Endothelial cell of umbilical vein (primary cell): ENCODE data around the gene SMARCC2. TPM values are rescaled to one million over a fixed set of nuclear protein-coding genes. Genes with fewer than 3 reads are reported as not detected.

ENCODE experiments used
- BruUV-seq: library from RNA; stranded (reverse); fragments of 400-500 nt; replicated peaks from 2 replicates; lab custom pipeline; 2021; lab: Mats Ljungman, UMichigan
- CTCF ChIA-PET: fragments of 300-600, 350-600 bp; sonication (Branson Sonifier 250); formaldehyde crosslinking; loops from one replicate; lab custom pipeline; 2021; ENCODE audit warnings: antibody characterized with exemption, inconsistent platforms; lab: Charles Lee
- POLR2A ChIA-PET: fragments of 300-600, 350-600 bp; sonication (Branson Sonifier 250); formaldehyde crosslinking; loops from one replicate; lab custom pipeline; 2021; ENCODE audit warnings: antibody characterized with exemption, inconsistent platforms; lab: Charles Lee
- DNase-seq: peaks from one replicate; pipeline ENCODE4 v3.0.0-alpha.2; 2011; ENCODE audit warnings: low read depth, low spot score
- FAIRE-seq: peaks from 2 replicates; lab custom pipeline; 2011; peaks lifted over from hg19 to GRCh38; lab: Jason Lieb, UNC
- H2AFZ ChIP-seq: 2 replicates; pipeline ENCODE4 v1.6.0; 2012; ENCODE audit warnings: low read depth, low read length, control low read depth, inconsistent platforms
- H3K27ac ChIP-seq: 2 replicates; pipeline ENCODE4 v1.5.1; 2011; ENCODE audit warnings: low read depth, mild to moderate bottlenecking, control low read depth, low read length, moderate library complexity; ENCODE audit not compliant: insufficient read depth
- H3K27me3 ChIP-seq, 2 experiments: 2 replicates each; pipeline versions ENCODE4 v1.6.0 to v1.6.1; 2011; ENCODE audit warnings: low read length in 2 of 2, mixed read lengths in 1 of 2; ENCODE audit not compliant: control insufficient read depth in 2 of 2, insufficient read depth in 2 of 2
- H3K36me3 ChIP-seq, 2 experiments: 2 replicates in 1 of 2; 3 replicates in 1 of 2; pipeline ENCODE4 v1.5.1; 2011; ENCODE audit warnings: low read length in 2 of 2, mild to moderate bottlenecking in 1 of 2, moderate library complexity in 1 of 2; ENCODE audit not compliant: control insufficient read depth in 2 of 2, insufficient read depth in 2 of 2; ENCODE audit errors: extremely low read depth in 1 of 2
- H3K4me1 ChIP-seq: 3 replicates; pipeline ENCODE4 v1.5.1; 2011; ENCODE audit warnings: mild to moderate bottlenecking, low read length; ENCODE audit not compliant: control insufficient read depth, insufficient read depth; ENCODE audit errors: extremely low read depth
- H3K4me2 ChIP-seq: 2 replicates; pipeline ENCODE4 v1.6.1; 2011; ENCODE audit warnings: low read length, control low read depth, mixed read lengths; ENCODE audit not compliant: insufficient read depth
- H3K4me3 ChIP-seq, 3 experiments: fragments of 200-600 bp in 1 of 3; sonication (generic), shearing (Covaris generic) in 1 of 3; replicated peaks in 1 of 3; 2 replicates each; pipeline ENCODE4 v1.5.1; 2011 to 2016; ENCODE audit warnings: control low read depth in 3 of 3, low read length in 3 of 3, mild to moderate bottlenecking in 2 of 3, inconsistent platforms in 1 of 3, low read depth in 1 of 3, moderate library complexity in 1 of 3; ENCODE audit not compliant: insufficient read depth in 1 of 3
- H3K79me2 ChIP-seq: 2 replicates; pipeline ENCODE4 v1.6.0; 2012; ENCODE audit warnings: low read length, inconsistent platforms; ENCODE audit not compliant: control insufficient read depth, insufficient read depth
- H3K9ac ChIP-seq: replicated peaks from 2 replicates; pipeline ENCODE3; 2011; ENCODE audit warnings: low read length, control low read depth; ENCODE audit not compliant: insufficient read depth; ENCODE audit errors: extremely low read depth
- H3K9me1 ChIP-seq: replicated peaks from 3 replicates; pipeline ENCODE4 v1.6.0; 2011; ENCODE audit warnings: mild to moderate bottlenecking, low read length; ENCODE audit not compliant: control insufficient read depth, insufficient read depth; ENCODE audit errors: extremely low read depth
- H3K9me3 ChIP-seq: replicated peaks from 2 replicates; pipeline ENCODE4 v1.5.1; 2012; ENCODE audit warnings: low read length, inconsistent platforms; ENCODE audit not compliant: control insufficient read depth, insufficient read depth
- H4K20me1 ChIP-seq: replicated peaks from 2 replicates; pipeline ENCODE3; 2011; ENCODE audit warnings: mild to moderate bottlenecking, low read length; ENCODE audit not compliant: control insufficient read depth, insufficient read depth; ENCODE audit errors: extremely low read depth
- CTCF ChIP-seq, 2 donors: IDR thresholded peaks; 1 replicate in 1 of 2; 2 replicates in 1 of 2; pipeline ENCODE4 v1.5.1; 2011; ENCODE audit warnings: low read length in 2 of 2, mild to moderate bottlenecking in 2 of 2, moderate library complexity in 2 of 2, control low read depth in 1 of 2, inconsistent platforms in 1 of 2, low read depth in 1 of 2; ENCODE audit not compliant: insufficient read depth in 1 of 2; ENCODE audit errors: extremely low read depth in 1 of 2
- EZH2 ChIP-seq: IDR thresholded peaks from 2 replicates; pipeline ENCODE4 v1.6.1; 2012; ENCODE audit warnings: borderline replicate concordance, low read depth, mild to moderate bottlenecking, moderate library complexity, low read length, inconsistent platforms; ENCODE audit not compliant: severe bottlenecking
- FOS ChIP-seq: IDR thresholded peaks from 2 replicates; pipeline ENCODE4 v1.6.1; 2011; ENCODE audit warnings: mild to moderate bottlenecking, low read length, moderate library complexity, borderline replicate concordance; ENCODE audit not compliant: insufficient read depth
- GATA2 ChIP-seq: IDR thresholded peaks from 2 replicates; pipeline ENCODE4 v1.7.0; 2011; ENCODE audit warnings: low read depth, mild to moderate bottlenecking, moderate library complexity, mixed read lengths, low read length; ENCODE audit not compliant: insufficient read length, insufficient read depth
- JUN ChIP-seq: IDR thresholded peaks from 2 replicates; pipeline ENCODE4 v1.6.1; 2011; ENCODE audit warnings: borderline replicate concordance, low read depth; ENCODE audit not compliant: insufficient read length, insufficient read depth
- MYC ChIP-seq: IDR thresholded peaks from one replicate; pipeline ENCODE4 v1.6.1; 2011; ENCODE audit warnings: mild to moderate bottlenecking, low read depth, low read length
- POLR2A ChIP-seq: IDR thresholded peaks from 2 replicates; pipeline ENCODE4 v1.6.1; 2012; ENCODE audit warnings: low read depth, mild to moderate bottlenecking, control low read depth, low read length
- POLR2AphosphoS5 ChIP-seq: IDR thresholded peaks from 2 replicates; pipeline ENCODE4 v1.6.1; 2012; ENCODE audit warnings: low read depth, mild to moderate bottlenecking, control low read depth, low read length, moderate library complexity; ENCODE audit not compliant: insufficient read depth
- dilution Hi-C: fragments of 300-500 bp; cut with MboI; formaldehyde crosslinking; loops from one replicate; pipeline ENCODE4 v1.15.0; 2019; ENCODE audit warnings: low sequenced_read_pairs; ENCODE audit not compliant: extremely low pct_ligation_motif_present
- intact Hi-C: fragments of 100-400 bp; cut with micrococcal nuclease; formaldehyde crosslinking; loops from one replicate; pipeline ENCODE4 v1.10.0; 2022
- polyA plus RNA-seq, 4 experiments: library from polyadenylated mRNA; depleted of rRNA in 3 of 4; stranded (reverse) in 3 of 4; unstranded in 1 of 4; fragments of >200 nt; gene quantifications; 2 replicates each; pipeline versions ENCODE4 v1.2.1 to v1.2.3, GENCODE V29; 2011 to 2012; ENCODE audit warnings: missing spikeins in 1 of 4
- total RNA-seq: library from RNA; stranded (reverse); gene quantifications from 2 replicates; pipeline ENCODE4 v1.2.3, GENCODE V29; 2021
- TF ChIP-seq, protein P1 (sequence below): IDR thresholded peaks from 2 replicates; pipeline ENCODE4 v1.6.1; 2011; ENCODE audit not compliant: insufficient read depth, insufficient read length

Gene SMARCC2
- total and polyA plus RNA-seq, 2 donors (not counting 3 experiments of a cell fraction or from before 2014, with no cell fraction given), result 51.9 to 121 TPM

DNA sequence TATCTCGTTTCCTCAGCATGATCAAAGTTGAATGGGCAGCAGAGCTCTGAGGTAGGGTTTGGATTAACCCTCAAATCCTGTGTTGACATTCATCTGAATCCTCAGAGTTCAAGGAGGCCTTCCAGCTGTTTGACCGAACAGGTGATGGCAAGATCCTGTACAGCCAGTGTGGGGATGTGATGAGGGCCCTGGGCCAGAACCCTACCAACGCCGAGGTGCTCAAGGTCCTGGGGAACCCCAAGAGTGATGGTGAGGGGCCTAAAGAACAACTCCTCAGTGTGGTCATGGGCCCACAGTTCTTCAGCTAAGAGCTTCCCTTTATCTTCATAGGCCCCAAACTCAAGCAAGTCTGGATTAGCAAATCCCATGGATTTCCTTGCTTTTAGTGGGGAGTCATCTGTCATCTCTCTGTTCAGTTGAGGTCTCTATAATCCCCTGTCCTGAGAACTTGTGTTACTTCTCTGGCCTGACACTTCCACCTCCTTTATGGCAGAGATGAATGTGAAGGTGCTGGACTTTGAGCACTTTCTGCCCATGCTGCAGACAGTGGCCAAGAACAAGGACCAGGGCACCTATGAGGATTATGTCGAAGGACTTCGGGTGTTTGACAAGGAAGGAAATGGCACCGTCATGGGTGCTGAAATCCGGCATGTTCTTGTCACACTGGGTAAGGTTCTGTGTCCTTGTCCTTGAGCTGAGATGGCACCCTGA lies 29.6 kb downstream of the SMARCC2 start:
- Histone ChIP-seq H3K79me2 (peaks cover 33% of the 10 kb centered on the region), H4K20me1 (no peaks in the 10 kb centered on the region), H3K9me3 (no peaks in the 10 kb centered on the region), H3K9me1 (no peaks in the 10 kb centered on the region), H3K4me1 (peaks cover 22% of the 10 kb centered on the region), H3K4me3 (peak overlapping the region; percentile 78 to 98 (median 91)), H3K27ac (peak overlapping the region; percentile 87), H2AFZ (no peak overlapping the region), H3K4me2 (peak overlapping the region; percentile 96), H3K36me3 (peaks cover 18 to 36% of the 10 kb centered on the region in 2 experiments), H3K9ac (peak overlapping the region; percentile 96), H3K27me3 (no peaks in the 10 kb centered on the region)
- TF ChIP-seq POLR2AphosphoS5, result no peak
- no peak for TF ChIP-seq POLR2A
- TF ChIP-seq, protein P1, sequence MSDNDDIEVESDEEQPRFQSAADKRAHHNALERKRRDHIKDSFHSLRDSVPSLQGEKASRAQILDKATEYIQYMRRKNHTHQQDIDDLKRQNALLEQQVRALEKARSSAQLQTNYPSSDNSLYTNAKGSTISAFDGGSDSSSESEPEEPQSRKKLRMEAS, result no peak
- no peak for TF ChIP-seq GATA2
- TF ChIP-seq FOS, result no peak
- no peak for TF ChIP-seq EZH2
- no peak for TF ChIP-seq CTCF (IDR thresholded peaks at IDR 0.05; ENCODE audit: extremely low read depth in 1 of 2, insufficient read depth in 1 of 2, low read depth in 1 of 2, low read length in 2 of 2)
- TF ChIP-seq MYC, result no peak
- no peak for TF ChIP-seq JUN
- FAIRE-seq (peak; percentile 42), DNase-seq (peak; percentile 21)
- dilution Hi-C loops (no loop called here), intact Hi-C loops (loop anchor here (1.0 kb wide), 2 partner anchors 33 to 40 kb away; no protein-coding TSS in a partner anchor)
- POLR2A ChIA-PET, result interaction anchor here (1.3 to 2.2 kb wide), 4 partner anchors 10 to 33 kb away, joined by 3 to 38 read pairs (median 10); partner anchors contain the start of gene ESYT1
- TSS peak; percentile 53 for BruUV-seq
- CTCF ChIA-PET, result interaction anchor here (2.1 kb wide), 2 partner anchors 30 to 32 kb away, joined by 14 to 17 read pairs; partner anchors contain the start of genes ESYT1 and SMARCC2
